K562 (cell line): Measurements from ENCODE around the gene NUB1. TPM values are rescaled to one million over a fixed set of nuclear protein-coding genes. Genes with fewer than 3 reads are reported as not detected.

Experiments
- ATAC-seq: fragments of 200-7000 bp; cut with Tn5 transposase; 3 replicates; pipeline ENCODE4 v1.9.1; 2020; ENCODE audit warnings: moderate library complexity
- BruUV-seq: library from RNA; stranded (reverse); fragments of 400-500 nt; replicated peaks from 2 replicates; lab custom pipeline; 2021; lab: Mats Ljungman, UMichigan
- CTCF ChIA-PET: fragments of 300-600 bp; formaldehyde crosslinking; extraction: SDS; loops from one replicate; lab custom pipeline; 2021; ENCODE audit warnings: low intra/inter-chr PET ratio; lab: Yijun Ruan, JAX
- POLR2A ChIA-PET: fragments of 300-600, 350-650 bp; sonication (Branson Sonifier 250); formaldehyde crosslinking; extraction: SDS; loops from one replicate; lab custom pipeline; 2021; ENCODE audit warnings: antibody characterized with exemption, inconsistent platforms; lab: Yijun Ruan, JAX
- DNase-seq, 4 experiments: peaks; one replicate each; pipeline versions ENCODE4 v3.0.0 to v3.0.0-alpha.2; 2011 to 2018; ENCODE audit warnings: low spot score in 3 of 4, mixed read lengths in 3 of 4; ENCODE audit errors: extremely low read depth in 1 of 4
- FAIRE-seq: peaks from 2 replicates; lab custom pipeline; 2011; peaks lifted over from hg19 to GRCh38; lab: Jason Lieb, UNC
- H2AFZ ChIP-seq: 2 replicates; pipeline ENCODE4 v1.6.0; 2011; ENCODE audit warnings: low read depth, low read length, control low read depth, inconsistent platforms
- H3K27ac ChIP-seq: fragments of 200-600 bp; 3 replicates; pipeline ENCODE4 v1.8.0; 2011; ENCODE audit warnings: low read depth, mild to moderate bottlenecking, control low read depth, inconsistent platforms, low read length, moderate library complexity, mixed read lengths; ENCODE audit errors: extremely low read depth
- H3K27me3 ChIP-seq, 2 experiments: fragments of 300-600 bp in 1 of 2; 2 replicates in 1 of 2; 3 replicates in 1 of 2; pipeline versions ENCODE4 v1.6.0 to v1.8.0; 2011; ENCODE audit warnings: inconsistent platforms in 2 of 2, low read length in 2 of 2, mild to moderate bottlenecking in 1 of 2, mixed read lengths in 1 of 2, moderate library complexity in 1 of 2; ENCODE audit not compliant: control insufficient read depth in 2 of 2, insufficient read depth in 2 of 2
- H3K36me3 ChIP-seq: fragments of 300-600 bp; 3 replicates; pipeline ENCODE4 v1.8.0; 2011; ENCODE audit warnings: mild to moderate bottlenecking, low read length, inconsistent platforms; ENCODE audit not compliant: control insufficient read depth, insufficient read depth
- H3K4me1 ChIP-seq, 2 experiments: fragments of 200-600 bp in 1 of 2; replicated peaks in 1 of 2; 2 replicates in 1 of 2; 3 replicates in 1 of 2; pipeline versions ENCODE4 v1.5.1 to v1.8.0; 2011; ENCODE audit warnings: inconsistent platforms in 2 of 2, low read length in 2 of 2, mild to moderate bottlenecking in 1 of 2, mixed read lengths in 1 of 2, moderate library complexity in 1 of 2; ENCODE audit not compliant: control insufficient read depth in 2 of 2, insufficient read depth in 2 of 2
- H3K4me2 ChIP-seq: 2 replicates; pipeline ENCODE4 v1.6.1; 2011; ENCODE audit warnings: low read length, control low read depth, inconsistent platforms, mixed read lengths; ENCODE audit not compliant: insufficient read depth
- H3K4me3 ChIP-seq: fragments of 200-600 bp; sonication (generic), shearing (Covaris generic); 2 replicates; pipeline ENCODE4 v1.5.1; 2016; ENCODE audit warnings: control low read depth, inconsistent platforms
- H3K79me2 ChIP-seq: fragments of 200-600 bp; 3 replicates; pipeline ENCODE4 v1.8.0; 2011; ENCODE audit warnings: low read length, inconsistent platforms; ENCODE audit not compliant: control insufficient read depth, insufficient read depth
- H3K9ac ChIP-seq, 2 experiments: 2 replicates each; pipeline versions ENCODE4 v1.6.0 to v1.6.1; 2011; ENCODE audit warnings: low read depth in 2 of 2, low read length in 2 of 2, control low read depth in 1 of 2, inconsistent platforms in 1 of 2, mild to moderate bottlenecking in 1 of 2, mixed read lengths in 1 of 2; ENCODE audit not compliant: insufficient read depth in 1 of 2
- H3K9me1 ChIP-seq: one replicate; pipeline ENCODE4 v1.6.0; 2011; ENCODE audit warnings: inconsistent platforms, mild to moderate bottlenecking, low read length, moderate library complexity; ENCODE audit not compliant: control insufficient read depth, insufficient read depth
- H3K9me3 ChIP-seq: replicated peaks from 2 replicates; pipeline ENCODE4 v1.5.1; 2011; ENCODE audit warnings: low read depth, low read length, inconsistent platforms; ENCODE audit not compliant: control insufficient read depth, insufficient read depth
- H4K20me1 ChIP-seq: replicated peaks from 2 replicates; pipeline ENCODE4 v1.6.1; 2011; ENCODE audit warnings: low read length, inconsistent platforms, mixed read lengths; ENCODE audit not compliant: control insufficient read depth, insufficient read depth
- ETV1 ChIP-seq: fragments of 450-650 bp; conservative IDR thresholded peaks from 2 replicates; pipeline ENCODE4 v1.6.1; 2016; ENCODE audit warnings: missing genetic modification characterization, control low read depth, low read depth, missing compliant biosample characterization
- FOXM1 ChIP-seq, 2 experiments: fragments of 450-650 bp in 1 of 2; sonication (generic) in 1 of 2; formaldehyde crosslinking in 1 of 2; IDR thresholded peaks; 2 replicates each; pipeline versions ENCODE4 v1.6.1 to v1.9.0; 2017 to 2022; ENCODE audit warnings: low read depth in 2 of 2, mild to moderate bottlenecking in 2 of 2, missing genetic modification reagents in 1 of 2, moderate library complexity in 1 of 2
- HCFC1 ChIP-seq: IDR thresholded peaks from 2 replicates; pipeline ENCODE4 v1.6.1; 2012; ENCODE audit warnings: low read depth, low read length, improper control_type of control experiment
- MNT ChIP-seq, 2 experiments: fragments of 450-650 bp; conservative IDR thresholded peaks; 2 replicates each; pipeline ENCODE4 v1.6.1; 2017; ENCODE audit warnings: mild to moderate bottlenecking in 2 of 2, moderate library complexity in 2 of 2
- NR1H2 ChIP-seq: sonication (generic); formaldehyde crosslinking; IDR thresholded peaks from 2 replicates; pipeline ENCODE4 v1.4.0; 2020; ENCODE audit warnings: mild to moderate bottlenecking, missing genetic modification reagents
- POU5F1 ChIP-seq: fragments of 150-350 bp; IDR thresholded peaks from 2 replicates; pipeline ENCODE4 v1.6.1; 2014; ENCODE audit warnings: borderline replicate concordance, low read length, low read depth, mild to moderate bottlenecking; ENCODE audit not compliant: partially characterized antibody
- SETDB1 ChIP-seq: IDR thresholded peaks from one replicate; pipeline ENCODE4 v1.6.1; 2012; ENCODE audit warnings: low read length, control low read depth, inconsistent platforms
- THAP7 ChIP-seq: fragments of 250-450 bp; sonication (Bioruptor Pico); IDR thresholded peaks from 2 replicates; pipeline ENCODE4 v1.5.0; 2021
- ZBTB5 ChIP-seq: fragments of 450-650 bp; IDR thresholded peaks from 2 replicates; pipeline ENCODE4 v1.6.1; 2017; ENCODE audit warnings: antibody characterized with exemption
- ZEB2 ChIP-seq: fragments of 450-650 bp; IDR thresholded peaks from 2 replicates; pipeline ENCODE4 v1.6.1; 2016
- ZNF408 ChIP-seq: fragments of 250-450 bp; sonication (Bioruptor Pico); IDR thresholded peaks from 2 replicates; pipeline ENCODE4 v1.4.0; 2020; ENCODE audit warnings: low read depth, mild to moderate bottlenecking, moderate library complexity
- WGBS: fragments of 100-300 bp; shearing (Covaris generic); methylation state at CpG from one replicate; pipeline ENCODE4 v1.1.6; 2016; ENCODE audit warnings: low coverage, mixed read lengths; ENCODE audit not compliant: insufficient coverage; ENCODE audit errors: missing lambda C conversion rate; 5-methylcytosine and 5-hydroxymethylcytosine counted together
- in situ Hi-C: fragments of 300-500 bp; cut with MboI; formaldehyde crosslinking; loops from 4 replicates; pipeline ENCODE4 v1.15.0; 2018; ENCODE audit warnings: inconsistent platforms, mixed read lengths
- intact Hi-C: fragments of 100-400 bp; cut with micrococcal nuclease; formaldehyde crosslinking; loops from 2 replicates; pipeline ENCODE4 v1.14.2; 2022
- polyA plus RNA-seq, 8 experiments: library from polyadenylated mRNA; depleted of rRNA in 4 of 8; stranded (reverse) in 5 of 8; unstranded in 3 of 8; fragments of >200 nt; fragmentation: Nextera tagmentation in 2 of 8; fragmentation: Illumina TruSeq in 1 of 8; extraction: Ambion mirVana in 2 of 8; extraction: Trizol in 1 of 8; gene quantifications; 2 replicates each; pipeline versions ENCODE4 v1.2.1 to v1.2.3, GENCODE V29; 2011 to 2014; ENCODE audit warnings: inconsistent platforms in 1 of 8, missing spikeins in 1 of 8
- total RNA-seq, 7 experiments: library from RNA; depleted of rRNA in 6 of 7; stranded (reverse); fragments of >200 nt in 6 of 7; fragmentation: Illumina TruSeq in 2 of 7; extraction: Trizol in 2 of 7; gene quantifications; 2 replicates each; pipeline versions ENCODE4 v1.2.1 to v1.2.3, GENCODE V29; 2011 to 2021; ENCODE audit warnings: low replicate concordance in 1 of 7

Gene NUB1
- total and polyA plus RNA-seq, 9 of the 15 experiments (the other 6 are each of a cell fraction or from before 2014, with no cell fraction given) = 43.2 to 159 (median 85.2) TPM

GRCh38 chr7:151330661-151331060 is 11.0 kb upstream of the NUB1 start:
- no peak overlapping the region for H3K4me3 ChIP-seq
- ChIA-PET CTCF (no interaction called here), POLR2A (interaction anchor here (1.3 kb wide), 1 partner anchor 11 kb away, joined by 3 read pairs; the partner anchor contains the start of gene NUB1)
- H3K9me1 ChIP-seq = no peaks in the 10 kb centered on the region
- DNase-seq (no peak), ATAC-seq (no peak), FAIRE-seq (no peak)
- no peak overlapping the region for H3K4me2 ChIP-seq
- no peaks in the 10 kb centered on the region for H3K36me3 ChIP-seq
- H2AFZ ChIP-seq = peak overlapping the region; percentile 30; the same call in 1 of the 2 replicates
- H4K20me1 ChIP-seq = no peaks in the 10 kb centered on the region
- H3K27ac ChIP-seq = no peak overlapping the region
- intact Hi-C loops = no loop called here
- in situ Hi-C loops = no loop called here
- peaks cover 24 to 33% of the 10 kb centered on the region in 2 experiments for H3K27me3 ChIP-seq
- WGBS = 8% methylated on average over 3 of the region's 3 CpGs
- no peaks in the 10 kb centered on the region for H3K79me2 ChIP-seq
- H3K4me1 ChIP-seq = no peaks in the 10 kb centered on the region
- TF ChIP-seq MNT (conservative IDR thresholded peaks at IDR 0.05) (0 out of 4 replicates have a peak, but pooled peaks of 1 of the 2 experiments have one; percentile 29), SETDB1 (no peak)
- H3K9ac ChIP-seq = no peak overlapping the region
- H3K9me3 ChIP-seq = 0 out of 2 replicates have a peak, but pooled peaks cover 2% of the 10 kb centered on the region
- BruUV-seq = no TSS peak

GRCh38 chr7:151334628-151335027 is 7.0 kb upstream of the NUB1 start:
- no peak overlapping the region for H3K4me2 ChIP-seq
- H3K9ac ChIP-seq = no peak overlapping the region
- H3K4me1 ChIP-seq = no peaks in the 10 kb centered on the region; a peak in 1 of 5 replicates
- H2AFZ ChIP-seq = 0 out of 2 replicates have a peak overlapping the region, but pooled peaks have one; percentile 16
- BruUV-seq = no TSS peak
- ATAC-seq = no peak
- ChIA-PET POLR2A (interaction anchor here (1.4 kb wide), 1 partner anchor 13 kb away, joined by 4 read pairs; no protein-coding TSS in a partner anchor), CTCF (no interaction called here)
- intact Hi-C loops = no loop called here
- H3K27me3 ChIP-seq = peaks cover 24 to 40% of the 10 kb centered on the region in 2 experiments
- no peaks in the 10 kb centered on the region for H3K9me3 ChIP-seq
- no peaks in the 10 kb centered on the region for H3K79me2 ChIP-seq
- H3K4me3 ChIP-seq = no peak overlapping the region
- H3K9me1 ChIP-seq = no peaks in the 10 kb centered on the region
- WGBS = 4% methylated on average over 1 of the region's 1 CpG
- H3K27ac ChIP-seq = no peak overlapping the region
- in situ Hi-C loops = no loop called here
- H3K36me3 ChIP-seq = no peaks in the 10 kb centered on the region
- H4K20me1 ChIP-seq = no peaks in the 10 kb centered on the region
- no peak for DNase-seq
- FAIRE-seq = no peak
- TF ChIP-seq POU5F1 (no peak), ETV1 (tag) (no peak), ZEB2 (no peak), FOXM1 (IDR thresholded peaks at IDR 0.05; ENCODE audit: low read depth) (no peak), FOXM1 (CRISPR knock-in tag; IDR thresholded peaks at IDR 0.05; ENCODE audit: low read depth) (no peak), ZBTB5 (no peak), THAP7 (no peak), HCFC1 (no peak), NR1H2 (CRISPR knock-in tag) (no peak), ZNF408 (CRISPR knock-in tag) (no peak)
